Measurements from ENCODE around the gene TAOK3.

- TF ChIP-seq FOXM1 (IDR thresholded peaks at IDR 0.05; ENCODE audit: low read depth, low read length): no peak
- TF ChIP-seq POLR2A (IDR thresholded peaks at IDR 0.05; ENCODE audit: low read depth, low read length): no peak
- no peak for TF ChIP-seq ZNF207 (IDR thresholded peaks at IDR 0.05; ENCODE audit: borderline replicate concordance)
- TF ChIP-seq SIX5 (IDR thresholded peaks at IDR 0.05; ENCODE audit: low read depth, low read length, severe bottlenecking): no peak
- TF ChIP-seq SMC3 (IDR thresholded peaks at IDR 0.05; ENCODE audit: borderline replicate concordance, low read length): no peak
- no peak for TF ChIP-seq ASH2L (IDR thresholded peaks at IDR 0.05; ENCODE audit: borderline replicate concordance, low read depth)
- no peak for TF ChIP-seq CTCF (IDR thresholded peaks at IDR 0.05 in 2 of 3, conservative IDR thresholded peaks at IDR 0.05 in 1 of 3; ENCODE audit: control insufficient read depth in 2 of 3, extremely low read depth in 1 of 3, insufficient read depth in 1 of 3, low read depth in 3 of 3, low read length in 3 of 3)
- peak; percentile 38 for TF ChIP-seq PKNOX1 (IDR thresholded peaks at IDR 0.05)
These were observed 42.2 kb downstream of the TAOK3 start for GRCh38 chr12:118330421-118331018.
